HL-60 (cell line): ENCODE data around the gene SKP2.

ENCODE experiments used
- DNase-seq, 2 experiments: peaks; one replicate each; pipeline ENCODE4 v3.0.0-alpha.2; 2010 to 2020; ENCODE audit warnings: low read depth in 1 of 2, low spot score in 1 of 2
- H3K27ac ChIP-seq: fragments of 250-450 bp; sonication (Bioruptor Pico); replicated peaks from 2 replicates; pipeline ENCODE4 v1.5.1; 2020; ENCODE audit warnings: mild to moderate bottlenecking, moderate library complexity
- H3K27me3 ChIP-seq: fragments of 250-450 bp; sonication (Bioruptor Pico); 2 replicates; pipeline ENCODE4 v1.5.1; 2021; ENCODE audit warnings: mild to moderate bottlenecking, moderate library complexity; ENCODE audit not compliant: insufficient read depth, poor library complexity, severe bottlenecking
- H3K4me3 ChIP-seq: replicated peaks from 2 replicates; pipeline ENCODE4 v1.5.1; 2011; ENCODE audit warnings: mild to moderate bottlenecking, control low read depth, low read length; ENCODE audit not compliant: insufficient read depth
- GABPA ChIP-seq: IDR thresholded peaks from 2 replicates; pipeline ENCODE4 v1.6.1; 2012; ENCODE audit warnings: low read depth
- POLR2AphosphoS5 ChIP-seq: IDR thresholded peaks from 2 replicates; pipeline ENCODE4 v1.6.1; 2012; ENCODE audit warnings: low read depth
- SPI1 ChIP-seq: IDR thresholded peaks from 2 replicates; pipeline ENCODE4 v1.6.1; 2012; ENCODE audit warnings: low read depth, mild to moderate bottlenecking, borderline replicate concordance
- TF ChIP-seq, protein P1 (sequence below): IDR thresholded peaks from 2 replicates; pipeline ENCODE4 v1.6.1; 2012; ENCODE audit warnings: low read depth; ENCODE audit not compliant: insufficient replicate concordance
- TF ChIP-seq, protein P2 (sequence below): IDR thresholded peaks from one replicate; pipeline ENCODE4 v1.5.1; 2011; ENCODE audit warnings: low read length, control low read depth, inconsistent platforms; ENCODE audit not compliant: insufficient read depth

SKP2 gene

DNA sequence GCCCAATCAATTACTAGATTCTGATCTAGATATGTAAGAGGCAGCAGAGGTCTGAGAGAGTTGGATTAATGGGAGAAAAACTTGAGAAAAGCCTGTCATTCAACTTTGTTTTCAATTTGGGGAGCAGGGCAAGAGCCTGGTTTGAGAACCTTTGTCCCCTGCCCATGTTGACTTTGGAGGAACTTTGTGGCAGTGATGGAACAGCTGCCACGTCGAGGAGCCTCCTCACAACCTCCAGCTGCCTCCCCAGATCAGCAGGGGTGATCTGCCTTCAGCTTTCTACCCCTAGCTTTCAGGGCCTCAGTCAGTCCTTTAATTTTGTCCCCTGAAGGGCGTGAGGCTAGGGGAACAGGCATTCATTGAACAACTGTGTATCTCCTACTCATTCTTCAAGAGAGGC, 8.7 kb downstream of the SKP2 start:
- no peak for DNase-seq
- H3K27me3 ChIP-seq: no peaks in the 10 kb centered on the region
- H3K4me3 ChIP-seq: no peak overlapping the region
- no peak overlapping the region for H3K27ac ChIP-seq
- TF ChIP-seq, protein P1, sequence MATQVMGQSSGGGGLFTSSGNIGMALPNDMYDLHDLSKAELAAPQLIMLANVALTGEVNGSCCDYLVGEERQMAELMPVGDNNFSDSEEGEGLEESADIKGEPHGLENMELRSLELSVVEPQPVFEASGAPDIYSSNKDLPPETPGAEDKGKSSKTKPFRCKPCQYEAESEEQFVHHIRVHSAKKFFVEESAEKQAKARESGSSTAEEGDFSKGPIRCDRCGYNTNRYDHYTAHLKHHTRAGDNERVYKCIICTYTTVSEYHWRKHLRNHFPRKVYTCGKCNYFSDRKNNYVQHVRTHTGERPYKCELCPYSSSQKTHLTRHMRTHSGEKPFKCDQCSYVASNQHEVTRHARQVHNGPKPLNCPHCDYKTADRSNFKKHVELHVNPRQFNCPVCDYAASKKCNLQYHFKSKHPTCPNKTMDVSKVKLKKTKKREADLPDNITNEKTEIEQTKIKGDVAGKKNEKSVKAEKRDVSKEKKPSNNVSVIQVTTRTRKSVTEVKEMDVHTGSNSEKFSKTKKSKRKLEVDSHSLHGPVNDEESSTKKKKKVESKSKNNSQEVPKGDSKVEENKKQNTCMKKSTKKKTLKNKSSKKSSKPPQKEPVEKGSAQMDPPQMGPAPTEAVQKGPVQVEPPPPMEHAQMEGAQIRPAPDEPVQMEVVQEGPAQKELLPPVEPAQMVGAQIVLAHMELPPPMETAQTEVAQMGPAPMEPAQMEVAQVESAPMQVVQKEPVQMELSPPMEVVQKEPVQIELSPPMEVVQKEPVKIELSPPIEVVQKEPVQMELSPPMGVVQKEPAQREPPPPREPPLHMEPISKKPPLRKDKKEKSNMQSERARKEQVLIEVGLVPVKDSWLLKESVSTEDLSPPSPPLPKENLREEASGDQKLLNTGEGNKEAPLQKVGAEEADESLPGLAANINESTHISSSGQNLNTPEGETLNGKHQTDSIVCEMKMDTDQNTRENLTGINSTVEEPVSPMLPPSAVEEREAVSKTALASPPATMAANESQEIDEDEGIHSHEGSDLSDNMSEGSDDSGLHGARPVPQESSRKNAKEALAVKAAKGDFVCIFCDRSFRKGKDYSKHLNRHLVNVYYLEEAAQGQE: no peak
- TF ChIP-seq SPI1 (no peak), GABPA (no peak), POLR2AphosphoS5 (no peak)
- TF ChIP-seq, protein P2, sequence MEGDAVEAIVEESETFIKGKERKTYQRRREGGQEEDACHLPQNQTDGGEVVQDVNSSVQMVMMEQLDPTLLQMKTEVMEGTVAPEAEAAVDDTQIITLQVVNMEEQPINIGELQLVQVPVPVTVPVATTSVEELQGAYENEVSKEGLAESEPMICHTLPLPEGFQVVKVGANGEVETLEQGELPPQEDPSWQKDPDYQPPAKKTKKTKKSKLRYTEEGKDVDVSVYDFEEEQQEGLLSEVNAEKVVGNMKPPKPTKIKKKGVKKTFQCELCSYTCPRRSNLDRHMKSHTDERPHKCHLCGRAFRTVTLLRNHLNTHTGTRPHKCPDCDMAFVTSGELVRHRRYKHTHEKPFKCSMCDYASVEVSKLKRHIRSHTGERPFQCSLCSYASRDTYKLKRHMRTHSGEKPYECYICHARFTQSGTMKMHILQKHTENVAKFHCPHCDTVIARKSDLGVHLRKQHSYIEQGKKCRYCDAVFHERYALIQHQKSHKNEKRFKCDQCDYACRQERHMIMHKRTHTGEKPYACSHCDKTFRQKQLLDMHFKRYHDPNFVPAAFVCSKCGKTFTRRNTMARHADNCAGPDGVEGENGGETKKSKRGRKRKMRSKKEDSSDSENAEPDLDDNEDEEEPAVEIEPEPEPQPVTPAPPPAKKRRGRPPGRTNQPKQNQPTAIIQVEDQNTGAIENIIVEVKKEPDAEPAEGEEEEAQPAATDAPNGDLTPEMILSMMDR: no peak

DNA sequence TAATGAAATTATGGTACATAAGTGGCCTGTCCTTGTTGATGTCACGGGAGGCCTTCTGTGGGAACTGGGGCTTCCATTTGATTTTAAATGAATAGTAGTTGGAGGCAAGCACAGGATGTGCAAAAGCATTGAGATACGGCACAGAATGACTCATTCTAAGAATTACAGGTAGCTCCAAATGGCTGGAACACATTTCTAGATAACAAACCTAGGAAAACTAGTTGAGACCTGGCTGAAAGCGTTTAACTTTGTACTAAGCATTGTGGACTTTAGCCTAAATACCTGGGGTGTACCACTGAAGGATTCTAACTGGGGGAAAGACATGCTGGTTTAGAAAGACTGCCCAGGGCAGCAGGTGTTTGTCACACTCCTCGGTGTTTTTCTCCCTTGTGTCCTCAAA, 9.4 kb downstream of the SKP2 start:
- TF ChIP-seq, protein P1: no peak
- no peak for TF ChIP-seq SPI1
- no peak for TF ChIP-seq POLR2AphosphoS5
- TF ChIP-seq, protein P2: no peak
- TF ChIP-seq GABPA: no peak
- H3K4me3 ChIP-seq: no peak overlapping the region
- no peak overlapping the region for H3K27ac ChIP-seq
- H3K27me3 ChIP-seq: no peaks in the 10 kb centered on the region
- DNase-seq: no peak

DNA sequence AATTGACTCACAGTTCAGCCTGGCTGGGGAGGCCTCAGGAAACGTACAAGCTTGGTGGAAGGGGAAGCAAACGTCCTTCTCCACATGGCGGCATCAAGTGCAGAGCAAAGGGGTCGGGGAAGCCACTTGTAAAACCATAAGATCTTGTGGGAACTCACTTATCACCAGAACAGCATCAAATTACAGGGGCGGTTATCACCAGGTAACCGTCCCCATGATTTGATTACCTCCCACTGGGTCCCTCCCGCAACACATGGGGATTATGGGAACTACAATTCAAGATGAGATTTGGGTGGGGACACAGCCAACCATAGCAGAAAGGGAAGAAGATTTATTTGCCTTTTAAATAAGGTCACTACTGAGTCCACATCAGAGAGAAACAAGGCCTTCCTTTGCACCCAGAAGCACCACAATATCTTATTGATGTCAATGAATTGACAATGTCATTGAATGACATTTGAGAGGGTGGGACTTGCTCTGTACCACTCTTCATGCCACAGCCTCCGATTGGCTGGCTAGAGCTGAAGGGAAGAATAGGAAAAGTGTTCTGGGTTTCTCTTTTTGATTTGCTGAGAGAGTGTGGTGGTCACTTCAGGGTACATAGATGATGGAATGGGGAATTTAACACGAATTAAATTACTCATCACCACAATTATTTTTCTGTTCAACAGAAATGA, 11.0 kb downstream of the SKP2 start:
- Histone ChIP-seq H3K27me3 (no peaks in the 10 kb centered on the region), H3K4me3 (no peak overlapping the region), H3K27ac (no peak overlapping the region)
- no peak for DNase-seq
- TF ChIP-seq SPI1 (no peak), GABPA (no peak), POLR2AphosphoS5 (no peak)
- TF ChIP-seq, protein P2: no peak
- TF ChIP-seq, protein P1: no peak
